GM23338 (cell line): ENCODE results near the gene IFI35.

Source experiments
- CREB1 ChIP-seq: fragments of 250-450 bp; sonication (Bioruptor Pico); IDR thresholded peaks from 2 replicates; pipeline ENCODE4 v1.5.0; 2020; ENCODE audit warnings: low read depth, mild to moderate bottlenecking, moderate library complexity
- CTCF ChIP-seq, 2 experiments: fragments of 200-600 bp in 1 of 2; sonication (generic) in 1 of 2; conservative IDR thresholded peaks; 2 replicates each; pipeline versions ENCODE4 v1.5.1 to v1.6.1; 2016 to 2017; ENCODE audit warnings: antibody characterized with exemption in 2 of 2, low read depth in 2 of 2, mild to moderate bottlenecking in 2 of 2, moderate library complexity in 1 of 2
- ETS1 ChIP-seq: IDR thresholded peaks from 2 replicates; pipeline ENCODE4 v1.6.1; 2016; ENCODE audit warnings: antibody characterized with exemption
- EZH2 ChIP-seq: fragments of 200-600 bp; sonication (generic); IDR thresholded peaks from one replicate; pipeline ENCODE4 v1.8.0; 2017; ENCODE audit warnings: antibody characterized with exemption, mild to moderate bottlenecking, low read depth; ENCODE audit not compliant: unreplicated experiment
- EZH2phosphoT487 ChIP-seq: fragments of 200-600 bp; sonication (generic); IDR thresholded peaks from one replicate; pipeline ENCODE4 v1.8.1; 2018; ENCODE audit warnings: antibody characterized with exemption; ENCODE audit not compliant: unreplicated experiment
- JUNB ChIP-seq: IDR thresholded peaks from one replicate; pipeline ENCODE4 v1.6.1; 2016; ENCODE audit warnings: antibody characterized with exemption; ENCODE audit not compliant: unreplicated experiment
- NANOG ChIP-seq: IDR thresholded peaks from 2 replicates; pipeline ENCODE4 v1.6.1; 2016; ENCODE audit warnings: antibody characterized with exemption, borderline replicate concordance
- POLR2AphosphoS5 ChIP-seq: IDR thresholded peaks from 2 replicates; pipeline ENCODE4 v1.6.1; 2016; ENCODE audit warnings: antibody characterized with exemption, low read depth
- REST ChIP-seq: IDR thresholded peaks from one replicate; pipeline ENCODE4 v1.6.1; 2018; ENCODE audit warnings: antibody characterized with exemption; ENCODE audit not compliant: unreplicated experiment
- STAT1 ChIP-seq: IDR thresholded peaks from one replicate; pipeline ENCODE4 v1.6.1; 2016; ENCODE audit warnings: antibody characterized with exemption; ENCODE audit not compliant: unreplicated experiment
- ZNF114 ChIP-seq: fragments of 250-450 bp; sonication (Bioruptor Pico); IDR thresholded peaks from 2 replicates; pipeline ENCODE4 v1.5.0; 2020; ENCODE audit warnings: mild to moderate bottlenecking, moderate library complexity
- ZNF331 ChIP-seq: fragments of 250-450 bp; sonication (Bioruptor Pico); IDR thresholded peaks from 2 replicates; pipeline ENCODE4 v1.5.0; 2020; ENCODE audit warnings: low read depth, mild to moderate bottlenecking, moderate library complexity

GRCh38 chr17:42979511-42980273 is 26.9 kb upstream of the IFI35 start, which contains the start of gene PTGES3L:
- TF ChIP-seq JUNB (no peak), REST (no peak), CTCF (conservative IDR thresholded peaks at IDR 0.05; ENCODE audit: low read depth in 2 of 2) (no peak), EZH2 (no peak), POLR2AphosphoS5 (no peak), EZH2phosphoT487 (no peak), CREB1 (CRISPR knock-in tag) (no peak), NANOG (no peak), STAT1 (no peak), ZNF331 (CRISPR knock-in tag) (no peak), ETS1 (no peak), ZNF114 (CRISPR knock-in tag) (no peak)
